ENCODE measurements around the gene GSTA5.

- TF ChIP-seq CTCF (IDR thresholded peaks at IDR 0.05) (no peak), MAX (CRISPR knock-in tag; IDR thresholded peaks at IDR 0.05) (no peak), USF2 (CRISPR knock-in tag; IDR thresholded peaks at IDR 0.05) (no peak), FOXP4 (CRISPR knock-in tag; IDR thresholded peaks at IDR 0.05) (no peak), KAT7 (CRISPR knock-in tag; IDR thresholded peaks at IDR 0.05; ENCODE audit: borderline replicate concordance) (no peak)
These were observed 32.0 kb downstream of the GSTA5 start for GRCh38 chr6:52808660-52809059.

All from WTC11 (cell line).